Stimulated activated CD8-positive, alpha-beta memory T cell treated with anti-CD3 and anti-CD28 coated beads, Interleukin-7, amount 100 ng/mL, for 48 hours (primary cell): ENCODE measurements around the gene RELN.
A peak's percentile ranks its signal among the peaks of the same experiment; 100 is the strongest.
"Not testable (repeated sequence)": the region's sequence is repeated elsewhere in the genome, so short reads cannot be mapped to it uniquely, and the experiment has no call there.

ENCODE experiments used
- DNase-seq, 2 donors: peaks; one replicate each; pipeline ENCODE4 v3.0.0-alpha.2; 2020; ENCODE audit warnings: low read depth in 1 of 2; ENCODE audit errors: extremely low read depth in 1 of 2

The RELN gene

GRCh38 chr7:103533761-103534160 is 455.7 kb downstream of the RELN start:
- DNase-seq, result no peak

DNA sequence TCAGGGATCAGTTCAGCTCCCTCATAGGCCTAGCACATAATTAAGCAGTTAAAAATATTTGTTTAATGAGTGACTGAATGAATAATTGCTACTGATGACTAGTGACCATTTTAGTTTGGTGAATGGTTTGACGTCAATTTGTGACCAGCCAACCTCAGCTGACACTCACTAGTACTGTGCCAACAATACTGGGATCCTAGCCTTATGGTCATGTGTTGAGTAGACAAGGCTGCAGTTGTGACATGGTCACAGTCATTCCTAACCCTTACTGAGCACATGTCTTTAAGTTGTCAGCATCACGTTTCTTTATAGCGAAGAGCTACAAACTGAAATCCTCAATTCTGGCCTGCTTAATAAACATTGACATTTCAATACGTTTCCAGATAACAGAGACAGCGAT is 456.5 kb downstream of the RELN start:
- no peak for DNase-seq

- no peak for DNase-seq
Observed at GRCh38 chr7:103528152-103528551, 461.3 kb downstream of the RELN start.

DNA sequence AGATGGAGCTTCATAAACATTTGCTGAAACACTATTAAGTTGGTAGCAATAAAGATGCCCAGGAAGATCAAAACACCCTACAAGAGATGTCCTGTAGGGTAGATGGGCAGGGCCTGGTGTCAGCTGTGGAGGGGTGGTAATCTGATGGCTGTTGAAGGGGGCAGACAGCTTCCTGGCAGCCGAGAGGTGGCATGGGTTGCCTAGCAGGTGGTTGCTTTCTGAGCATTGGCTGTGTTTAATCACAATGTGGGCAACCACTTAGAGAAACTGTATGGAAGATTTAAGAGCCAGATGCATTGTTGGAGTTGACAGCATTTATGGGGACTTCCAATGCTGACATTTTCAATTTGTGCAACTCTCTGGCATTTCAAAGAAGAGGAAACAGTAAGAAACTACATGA is 463.5 kb downstream of the RELN start:
- DNase-seq, result no peak

DNA sequence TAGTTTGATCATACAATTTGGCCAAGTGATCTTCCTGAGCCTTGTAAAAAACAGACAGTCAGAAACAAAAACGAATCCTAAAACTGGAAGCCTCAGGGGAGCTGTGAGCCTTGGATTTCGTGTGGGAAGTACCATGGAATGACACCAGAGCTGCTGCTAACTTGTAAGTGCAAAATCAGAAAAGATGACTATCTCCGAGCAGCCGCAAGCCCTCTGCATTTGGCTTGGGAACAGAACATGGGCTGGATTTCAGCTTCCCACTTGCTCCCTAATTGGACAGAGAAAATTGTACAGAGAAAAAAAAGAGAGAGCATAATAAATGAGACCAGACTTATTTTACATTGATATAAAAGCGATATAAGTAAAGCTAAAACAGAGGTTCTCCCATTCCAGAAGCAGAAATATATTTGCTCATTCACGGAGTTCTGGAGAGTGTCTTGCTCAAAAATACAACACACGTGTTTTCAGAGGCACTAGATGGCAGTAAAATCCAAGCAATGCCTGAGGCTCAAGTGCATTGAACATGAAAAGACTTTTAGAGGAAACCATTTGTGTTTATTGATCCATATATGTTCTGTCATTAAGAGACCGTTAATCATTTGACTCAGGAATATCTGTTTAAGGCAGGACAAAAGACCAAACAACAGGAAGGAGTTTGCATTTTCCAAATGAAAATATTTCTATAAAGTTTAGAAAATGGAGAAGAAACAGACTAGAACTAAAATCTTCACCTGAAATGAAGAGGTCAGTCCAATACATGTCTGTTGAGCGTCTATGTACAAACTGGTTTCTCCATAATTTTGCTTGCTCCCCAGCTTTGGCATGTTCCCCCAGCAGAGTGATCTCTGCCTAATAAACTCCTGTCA is 465.2 kb downstream of the RELN start:
- no peak for DNase-seq

DNA sequence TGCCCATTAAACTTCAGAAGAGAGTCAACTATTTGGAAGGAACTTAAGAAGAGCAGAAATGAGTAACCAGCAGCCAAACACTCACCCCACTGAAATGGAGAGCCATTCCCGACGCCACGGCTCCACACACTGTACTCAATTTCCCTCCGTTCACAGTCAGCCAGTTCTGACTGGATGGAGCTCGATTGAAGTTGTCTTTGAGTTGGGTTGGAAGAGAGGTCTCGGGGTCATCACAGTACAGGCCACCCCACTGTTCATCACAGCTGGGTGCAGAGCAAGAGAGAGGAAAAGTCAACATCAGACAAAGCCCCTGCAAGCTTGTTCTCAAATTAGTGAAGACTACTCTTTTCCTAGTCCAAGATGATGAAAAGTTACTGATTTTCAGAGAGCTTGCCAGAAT is 467.5 kb downstream of the RELN start:
- DNase-seq, result no peak

DNA sequence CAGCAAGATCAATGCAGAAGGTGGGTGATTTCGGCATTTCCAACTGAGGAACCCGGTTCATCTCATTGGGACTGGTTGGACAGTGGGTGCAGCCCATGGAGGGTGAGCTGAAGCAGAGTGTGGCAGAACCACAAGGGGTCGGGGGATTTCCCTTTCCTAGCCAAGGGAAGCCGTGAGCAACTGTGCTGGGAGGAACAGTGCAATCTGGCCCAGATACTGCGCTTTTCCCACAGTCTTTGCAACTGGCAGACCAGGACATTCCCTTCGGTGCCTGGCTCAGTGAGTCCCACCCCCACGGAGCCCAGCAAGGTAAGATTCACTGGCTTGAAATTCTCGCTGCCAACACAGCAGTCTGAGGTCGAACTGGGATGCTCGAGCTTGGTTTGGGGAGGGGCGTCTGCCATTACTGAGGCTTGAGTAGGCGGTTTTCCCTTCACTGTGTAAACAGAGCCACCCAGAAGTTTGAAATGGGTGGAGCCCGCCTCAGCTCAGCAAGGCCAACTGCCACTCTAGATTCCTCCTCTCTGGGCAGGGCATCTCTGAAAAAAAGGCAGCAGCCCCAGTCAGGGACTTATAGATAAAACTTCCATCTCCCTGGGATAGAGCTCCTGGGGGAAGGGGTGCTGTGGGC is 484.8 kb downstream of the RELN start:
- no peak for DNase-seq

GRCh38 chr7:103501206-103501605 is 488.3 kb downstream of the RELN start:
- DNase-seq, result no peak

- DNase-seq, result no peak
Observed at GRCh38 chr7:103499976-103500375, 489.5 kb downstream of the RELN start.

- DNase-seq, result no peak
Observed at GRCh38 chr7:103487419-103487818, 502.0 kb downstream of the RELN start.

- not testable (repeated sequence) for DNase-seq
Observed at GRCh38 chr7:103486873-103487272, 502.6 kb downstream of the RELN start.

DNA sequence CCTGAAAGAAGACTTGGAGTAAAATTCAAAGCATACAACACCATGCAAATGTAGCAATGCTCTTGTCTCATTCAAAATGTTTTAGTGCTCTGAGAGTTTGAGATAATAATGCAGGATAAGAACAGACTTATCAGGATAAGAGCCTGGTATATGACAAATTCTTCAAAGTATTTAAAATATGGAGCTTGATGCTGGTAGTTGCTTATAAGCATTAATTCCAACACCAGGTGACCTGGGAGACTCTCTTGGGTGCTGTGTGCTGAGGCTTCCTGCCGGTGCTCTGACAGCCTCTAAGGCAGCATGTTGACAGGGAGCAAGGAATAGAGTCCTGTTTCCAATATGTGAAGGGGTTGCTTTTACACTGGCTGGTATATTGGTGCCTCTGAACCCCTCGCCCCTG is 508.7 kb downstream of the RELN start:
- no peak for DNase-seq

- DNase-seq, result no peak
Observed at GRCh38 chr7:103474956-103475355, 514.5 kb downstream of the RELN start.

- DNase-seq, result no peak
Observed at GRCh38 chr7:103469095-103469948, 520.1 kb downstream of the RELN start.

GRCh38 chr7:103466814-103467213 is 522.6 kb downstream of the RELN start:
- no peak for DNase-seq

DNA sequence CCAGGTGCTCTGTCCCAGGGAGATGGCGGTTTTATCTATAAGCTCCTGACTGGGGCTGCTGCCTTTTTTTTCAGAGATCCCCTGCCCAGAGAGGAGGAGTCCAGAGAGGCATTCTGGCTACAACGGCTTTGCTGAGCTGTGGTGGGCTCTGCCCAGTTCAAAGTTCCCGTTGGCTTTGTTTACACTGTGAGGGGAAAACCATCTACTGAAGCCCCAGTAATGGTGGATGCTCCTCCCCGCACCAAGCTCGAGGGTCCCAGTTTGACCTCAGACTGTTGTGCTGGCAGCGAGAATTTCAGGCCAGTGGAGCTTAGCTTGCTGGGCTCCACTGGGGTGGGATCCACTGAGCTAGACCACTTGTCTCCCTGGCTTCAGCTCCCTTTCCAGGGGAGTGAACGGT is 527.1 kb downstream of the RELN start:
- no peak for DNase-seq

DNA sequence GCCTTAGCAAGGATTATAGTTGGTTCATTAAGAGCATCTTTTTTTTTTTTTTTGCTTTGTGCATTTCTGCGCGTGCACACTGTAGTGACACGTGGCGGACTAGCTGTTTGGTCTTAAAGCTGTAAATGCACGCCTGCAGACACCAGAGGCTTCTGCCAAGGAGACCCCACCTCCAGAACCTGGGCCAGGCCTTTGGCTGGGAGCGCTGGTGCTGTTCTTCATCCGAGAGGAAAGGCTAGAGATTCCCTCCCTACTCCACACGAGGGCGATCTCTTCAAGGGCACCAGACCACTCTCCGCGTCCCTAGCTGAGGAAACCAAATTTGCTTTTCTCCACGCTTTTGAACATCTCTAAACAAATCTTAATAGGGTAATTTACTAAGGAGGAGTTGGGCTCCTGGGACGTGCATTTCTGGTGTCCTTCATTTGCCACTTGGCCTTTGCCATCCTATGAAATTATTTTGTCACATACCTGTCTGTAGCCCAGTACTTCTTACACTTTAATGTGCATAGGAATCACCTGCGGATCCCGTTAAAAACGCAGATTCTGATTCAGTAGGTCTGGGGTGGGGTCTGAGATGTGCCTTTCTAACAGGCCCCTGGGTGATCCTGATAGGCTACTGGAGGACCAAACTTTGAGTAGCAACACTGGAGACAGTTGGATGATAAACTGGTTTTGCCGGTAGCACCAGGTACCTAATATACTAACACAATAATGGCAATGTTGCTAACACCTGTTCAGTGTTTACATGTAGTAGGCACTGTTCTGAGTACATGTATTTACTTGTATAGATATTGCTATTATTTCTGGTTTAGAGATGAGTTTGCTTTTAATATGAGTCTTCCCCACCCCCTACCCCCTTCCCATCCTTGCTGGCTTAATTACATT is 542.1 kb downstream of the RELN start:
- DNase-seq, result peak in 1 of 2 donors; percentile 11

GRCh38 chr7:103446049-103446520 is 543.4 kb downstream of the RELN start, which contains the start of gene SLC26A5:
Gene SLC26A5 (minus strand): TSS chr7:103446207. CDS start chr7:103421514, 24,693 bp downstream.
- no peak for DNase-seq

GRCh38 chr7:103445228-103446048 is 544.0 kb downstream of the RELN start:
- no peak for DNase-seq
